Pancreas (tissue), 10 donors: ENCODE data around the gene KBTBD12. TPM values are rescaled to one million over a fixed set of nuclear protein-coding genes. Genes with fewer than 3 reads are reported as not detected.
"Not testable (repeated sequence)": the region's sequence is repeated elsewhere in the genome, so short reads cannot be mapped to it uniquely, and the experiment has no call there.

Experiments
- ATAC-seq, 4 donors: fragments of 200-7000 bp; cut with Tn5 transposase; one replicate each; pipeline versions ENCODE4 v1.8.0 to v1.9.1; 2020; ENCODE audit warnings: mild to moderate bottlenecking in 4 of 4, moderate library complexity in 4 of 4
- DNase-seq, 6 donors: peaks; one replicate each; pipeline ENCODE4 v3.0.0-alpha.2; 2020
- FAIRE-seq: peaks from 2 replicates; lab custom pipeline; 2012; peaks lifted over from hg19 to GRCh38; lab: Jason Lieb, UNC
- H3K27ac ChIP-seq, 4 donors: fragments of 200-600 bp; sonication (generic); 1 replicate in 3 of 4; 2 replicates in 1 of 4; pipeline versions ENCODE4 v1.5.0 to v1.8.0; 2020
- H3K27me3 ChIP-seq, 4 donors: fragments of 200-600 bp; one replicate each; pipeline ENCODE4 v1.8.0; 2021
- H3K36me3 ChIP-seq, 3 donors: fragments of 200-600 bp; sonication (generic) in 1 of 3; one replicate each; pipeline versions ENCODE4 v1.5.0 to v1.8.0; 2020 to 2021
- H3K4me1 ChIP-seq, 3 donors: fragments of 200-600 bp; one replicate each; pipeline ENCODE4 v1.8.0; 2021
- H3K4me3 ChIP-seq, 4 donors: fragments of 200-600 bp; sonication (generic) in 2 of 4; one replicate each; pipeline versions ENCODE4 v1.5.0 to v1.8.0; 2020 to 2021
- H3K9me3 ChIP-seq, 4 donors: fragments of 200-600 bp; one replicate each; pipeline ENCODE4 v1.8.0; 2021
- CTCF ChIP-seq, 4 donors: fragments of 200-600 bp; sonication (generic) in 3 of 4; IDR thresholded peaks; one replicate each; pipeline versions ENCODE4 v1.5.0 to v1.8.0; 2021; ENCODE audit warnings: antibody characterized with exemption in 4 of 4
- WGBS, 2 donors: extraction: QIAGEN DNeasy Blood & Tissue Kit; methylation state at CpG; one replicate each; pipeline ENCODE4 v1.1.7; 2013; 5-methylcytosine and 5-hydroxymethylcytosine counted together
- intact Hi-C, 3 donors: fragments of 100-400 bp; cut with DNase I; formaldehyde crosslinking; loops; one replicate each; pipeline versions ENCODE4 v1.11.1 to v1.14.2; 2022
- polyA plus RNA-seq, 2 donors: library from polyadenylated mRNA; stranded (reverse); fragments of 200-250 nt; gene quantifications; one replicate each; pipeline ENCODE4 v1.2.3, GENCODE V29; 2013
- total RNA-seq, 6 donors: library from RNA; stranded (reverse); fragmentation: NEBNext Ultra II Directional in 4 of 6; extraction: Animal tissue kit (Norgen Biotek cat#: 25700) in 4 of 6; gene quantifications; one replicate each; pipeline versions ENCODE4 v1.2.1 to v1.2.4, GENCODE V29; 2021 to 2023
- donor health status: healthy with polysubstance abuse.
- donor health status: DM: no; HTN: no; CAD: no; lungs with moderate emphysema.
- donor health status: DM: no; HTN: no; CAD: no.
- donor health status: control.
- donor health status: control.
- donor health status: Bipolar disorder and iron deficiency.
- donor health status: DM: yes; HTN: yes; CAD: no.
- donor health status: DM: no; HTN: no; CAD: no.
- donor health status: DM: no; HTN: no; CAD: no.
- donor health status: DM: yes; HTN: yes; CAD: no.

The KBTBD12 gene
- total and polyA plus RNA-seq, 8 donors = 0.68 to 3.7 (median 1.6) TPM

GRCh38 chr3:127903611-127904375 is 11.2 kb upstream of the KBTBD12 start:
- ATAC-seq (no peak), FAIRE-seq (no peak), DNase-seq (no peak)
- H3K36me3 ChIP-seq = no peaks in the 10 kb centered on the region
- no peak overlapping the region for H3K27ac ChIP-seq
- 87 to 90% methylated on average over 6 of the region's 6 CpGs for whole genome bisulfite sequencing, 2 donors
- intact Hi-C loops = no loop called here
- H3K4me1 ChIP-seq = no peaks in the 10 kb centered on the region
- no peaks in the 10 kb centered on the region for H3K9me3 ChIP-seq
- H3K4me3 ChIP-seq = no peak overlapping the region
- H3K27me3 ChIP-seq = no peaks in the 10 kb centered on the region
- TF ChIP-seq CTCF (IDR thresholded peaks at IDR 0.05) = no peak

DNA sequence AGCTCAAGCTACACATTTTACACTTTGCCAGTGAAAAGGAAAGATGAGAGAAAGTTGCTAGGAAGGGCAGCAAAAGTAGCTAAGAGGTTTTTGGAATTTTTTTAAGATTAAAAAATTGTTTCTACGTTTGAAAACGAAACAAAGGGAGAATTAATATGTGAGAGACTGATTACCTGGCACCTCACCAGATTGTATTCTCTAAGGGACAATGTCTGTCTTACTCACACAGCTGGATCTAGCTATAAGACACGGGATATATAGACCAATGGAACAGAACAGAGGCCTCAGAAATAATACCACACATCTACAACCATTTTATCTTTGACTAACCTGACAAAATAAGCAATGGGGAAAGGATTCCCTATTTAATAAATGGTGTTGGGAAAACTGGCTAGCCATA is 9.5 kb upstream of the KBTBD12 start:
- no peak for DNase-seq
- WGBS, 2 donors = 34 to 39% methylated on average over 3 of the region's 3 CpGs
- intact Hi-C loops = no loop called here

DNA sequence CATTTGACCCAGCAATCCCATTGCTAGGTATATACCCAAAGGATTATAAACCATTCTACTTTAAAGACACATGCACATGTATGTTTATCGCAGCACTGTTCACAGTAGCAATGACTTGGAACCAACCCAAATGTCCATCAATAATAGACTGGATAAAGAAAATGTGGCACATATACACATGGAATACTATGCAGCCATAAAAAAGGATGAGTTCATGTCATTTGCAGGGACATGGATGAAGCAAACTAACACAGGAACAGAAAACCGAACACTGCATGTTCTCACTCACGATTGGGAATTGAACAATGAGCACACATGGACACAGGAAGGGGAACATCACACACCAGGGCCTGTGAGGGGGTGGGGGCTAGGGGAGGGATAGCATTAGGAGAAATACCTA is 8.4 kb upstream of the KBTBD12 start:
- H3K9me3 ChIP-seq, H3K36me3 ChIP-seq, DNase-seq, ATAC-seq, H3K27ac ChIP-seq, intact Hi-C loops, H3K4me3 ChIP-seq, H3K4me1 ChIP-seq, H3K27me3 ChIP-seq, FAIRE-seq: not testable (repeated sequence)
- 79 to 86% methylated on average over 3 of the region's 3 CpGs for WGBS, 2 donors

More for the DNA sequence above, 9.5 kb upstream of the KBTBD12 start:
- Histone ChIP-seq H3K27me3 (no peaks in the 10 kb centered on the region), H3K36me3 (no peaks in the 10 kb centered on the region), H3K4me1 (no peaks in the 10 kb centered on the region), H3K27ac (no peak overlapping the region), H3K4me3 (no peak overlapping the region), H3K9me3 (no peaks in the 10 kb centered on the region)
- no peak for FAIRE-seq
- TF ChIP-seq CTCF (IDR thresholded peaks at IDR 0.05) = no peak
- no peak for ATAC-seq

DNA sequence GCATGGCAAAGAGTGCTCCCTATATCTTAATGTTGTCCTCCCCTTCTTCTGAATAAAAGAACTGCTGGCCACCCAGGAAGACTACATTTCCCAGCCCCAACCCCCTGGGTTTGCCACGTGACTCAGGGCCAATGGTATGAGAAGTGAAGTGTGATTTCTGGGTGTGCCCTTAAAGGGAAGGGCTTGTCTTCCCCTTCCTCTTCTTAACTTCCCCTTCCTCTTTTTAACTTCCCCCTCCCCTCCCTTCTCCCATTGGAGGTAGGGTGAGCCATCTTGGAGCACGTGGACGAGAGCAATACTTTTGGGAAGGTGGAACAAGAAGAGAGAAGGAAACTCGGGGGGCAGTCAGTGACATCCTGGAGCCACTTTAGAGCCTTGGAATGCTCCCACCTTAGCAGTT is 6.8 kb upstream of the KBTBD12 start:
- H3K4me3 ChIP-seq = no peak overlapping the region
- ATAC-seq = peak in 2 of 4 donors; percentile 60 to 70
- H3K27me3 ChIP-seq = no peaks in the 10 kb centered on the region
- no peak for FAIRE-seq
- no peak for TF ChIP-seq CTCF (IDR thresholded peaks at IDR 0.05)
- intact Hi-C loops = no loop called here
- no peak for DNase-seq
- H3K9me3 ChIP-seq = no peaks in the 10 kb centered on the region
- no peaks in the 10 kb centered on the region for H3K36me3 ChIP-seq
- H3K4me1 ChIP-seq = no peaks in the 10 kb centered on the region
- H3K27ac ChIP-seq = no peak overlapping the region
- 72 to 75% methylated on average over 4 of the region's 4 CpGs for WGBS, 2 donors

DNA sequence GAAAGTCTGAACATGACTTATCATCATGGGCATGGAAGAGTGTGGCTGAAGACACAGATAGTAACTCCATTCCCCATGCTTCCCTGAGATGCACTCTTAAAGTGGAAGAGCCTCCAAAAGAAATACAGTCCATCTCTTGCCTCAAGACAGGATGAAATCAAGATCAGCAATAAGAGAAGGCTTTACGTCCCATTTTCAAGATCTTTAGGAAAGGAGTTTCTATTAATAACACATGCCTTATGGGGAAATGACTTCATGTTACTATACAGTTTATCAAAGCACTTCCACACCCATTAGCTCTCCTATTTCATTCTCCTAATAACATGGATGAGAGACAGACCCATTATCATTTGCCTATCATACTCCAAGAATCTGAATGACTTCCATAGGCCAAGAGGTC is 6.1 kb upstream of the KBTBD12 start:
- intact Hi-C loops = no loop called here
- 49 to 61% methylated on average over 1 of the region's 1 CpG for WGBS, 2 donors
- no peak for DNase-seq
- H3K36me3 ChIP-seq = no peaks in the 10 kb centered on the region
- no peak for TF ChIP-seq CTCF (IDR thresholded peaks at IDR 0.05)
- H3K9me3 ChIP-seq = no peaks in the 10 kb centered on the region
- ATAC-seq = peak in 2 of 4 donors; percentile 41 to 52
- no peaks in the 10 kb centered on the region for H3K4me1 ChIP-seq
- H3K27ac ChIP-seq = no peak overlapping the region
- H3K4me3 ChIP-seq = no peak overlapping the region
- H3K27me3 ChIP-seq = no peaks in the 10 kb centered on the region
- no peak for FAIRE-seq
